ENCODE measurements around the gene LCN15.
A peak's percentile ranks its signal among the peaks of the same experiment; 100 is the strongest.

The LCN15 gene

GRCh38 chr9:136745389-136746154 lies 18.7 kb downstream of the LCN15 start:
- H3K27ac ChIP-seq = peak overlapping the region in 1 of 21 experiments; percentile 10
- no peak overlapping the region for H3K4me3 ChIP-seq

- Histone ChIP-seq H3K4me3 (no peak overlapping the region), H3K27ac (no peak overlapping the region)
Observed at GRCh38 chr9:136744773-136745172, 19.5 kb downstream of the LCN15 start.

GRCh38 chr9:136743639-136744211 lies 20.6 kb downstream of the LCN15 start:
- no peak overlapping the region for H3K27ac ChIP-seq
- no peak overlapping the region for H3K4me3 ChIP-seq

GRCh38 chr9:136742591-136743391 lies 21.5 kb downstream of the LCN15 start, which contains the start of gene LCN10:
TSS of gene LCN10 (minus strand) at chr9:136742940. CDS start at chr9:136742903, 37 bp downstream.
- H3K27ac ChIP-seq = peak within 1 kb of the TSS in 1 of 21 experiments; percentile 54
- H3K4me3 ChIP-seq = no peak within 1 kb of the TSS

DNA sequence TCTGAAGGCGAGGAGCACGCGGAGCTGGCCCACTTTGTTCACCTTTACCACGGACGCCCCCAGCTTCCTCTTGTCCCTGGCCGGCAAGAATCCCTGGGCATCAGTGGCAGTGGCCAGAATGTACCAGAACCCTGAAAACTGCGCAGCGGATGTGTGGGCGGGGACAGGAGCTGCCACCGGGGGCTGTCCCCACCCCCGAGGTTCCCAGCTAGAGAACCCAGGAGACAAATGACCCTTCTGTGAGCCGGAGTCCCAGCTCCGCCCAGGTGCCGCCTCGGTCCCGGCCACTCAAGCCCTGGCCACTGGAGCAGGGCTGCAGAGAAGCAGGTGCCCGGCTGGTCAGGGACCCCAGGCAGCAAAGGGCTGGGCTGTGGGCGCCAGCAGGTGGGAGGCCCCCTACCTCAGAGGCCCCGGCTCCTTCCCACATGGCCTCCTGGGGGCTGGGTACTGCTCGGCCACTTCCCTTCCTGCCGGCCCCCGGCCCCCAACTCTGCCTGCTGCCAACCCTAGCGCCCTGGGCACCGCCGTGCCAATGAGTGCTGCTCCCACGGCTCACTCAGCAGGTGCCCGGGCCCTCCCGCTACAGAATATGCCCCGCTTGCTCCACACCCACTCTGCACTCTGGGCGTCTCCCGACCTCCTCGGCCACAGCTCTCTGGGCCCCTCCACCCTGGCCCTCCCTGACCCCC lies 22.3 kb downstream of the LCN15 start:
- peak overlapping the region in 1 of 21 experiments; percentile 54 for H3K27ac ChIP-seq
- H3K4me3 ChIP-seq = no peak overlapping the region

GRCh38 chr9:136740971-136741882 lies 23.1 kb downstream of the LCN15 start:
- no peak overlapping the region for H3K4me3 ChIP-seq
- H3K27ac ChIP-seq = peak overlapping the region in 1 of 21 experiments; percentile 54

- Histone ChIP-seq H3K4me3 (no peak overlapping the region), H3K27ac (no peak overlapping the region)
Observed at GRCh38 chr9:136740491-136740890, 23.8 kb downstream of the LCN15 start.

DNA sequence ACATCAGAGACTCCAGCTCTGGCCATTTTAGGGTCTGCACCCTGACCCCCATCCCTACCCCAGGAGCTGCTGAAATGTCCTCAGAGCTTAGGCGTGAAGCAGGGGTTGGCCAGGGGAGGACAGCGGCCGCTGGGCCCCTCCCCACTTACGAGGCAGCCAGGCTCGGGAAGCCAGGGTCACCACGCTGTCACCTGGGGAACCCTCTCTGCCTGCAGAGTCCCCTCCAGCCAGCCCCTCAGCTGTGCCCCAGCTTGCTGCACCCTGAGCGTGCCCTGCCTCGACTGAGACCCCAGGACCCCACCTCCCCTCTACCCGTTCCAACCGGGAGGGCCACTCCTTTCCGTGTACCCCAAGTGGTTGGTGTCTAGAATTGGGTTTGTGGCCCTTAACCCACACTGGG lies 24.2 kb downstream of the LCN15 start:
- Histone ChIP-seq H3K27ac (no peak overlapping the region), H3K4me3 (no peak overlapping the region)

DNA sequence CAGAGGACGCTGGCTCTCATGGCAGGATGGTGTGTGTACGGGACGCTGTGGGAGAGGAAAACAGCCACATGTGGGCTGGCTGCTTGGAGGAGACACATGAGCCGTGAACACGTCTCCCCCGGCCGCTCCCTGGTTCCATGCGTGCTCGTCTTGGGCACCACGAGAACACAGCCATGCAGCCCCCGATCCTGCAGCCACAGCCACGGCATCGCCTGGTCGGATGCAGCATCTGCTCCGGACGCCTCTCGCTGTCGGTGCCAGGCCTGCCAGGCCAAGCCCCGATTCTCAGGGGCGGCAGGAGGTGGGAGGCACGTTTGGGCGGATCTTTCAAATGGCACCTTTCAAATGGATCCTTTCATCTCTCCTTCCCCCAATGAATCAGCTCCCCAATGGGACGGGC lies 24.8 kb downstream of the LCN15 start:
- Histone ChIP-seq H3K27ac (no peak overlapping the region), H3K4me3 (no peak overlapping the region)

DNA sequence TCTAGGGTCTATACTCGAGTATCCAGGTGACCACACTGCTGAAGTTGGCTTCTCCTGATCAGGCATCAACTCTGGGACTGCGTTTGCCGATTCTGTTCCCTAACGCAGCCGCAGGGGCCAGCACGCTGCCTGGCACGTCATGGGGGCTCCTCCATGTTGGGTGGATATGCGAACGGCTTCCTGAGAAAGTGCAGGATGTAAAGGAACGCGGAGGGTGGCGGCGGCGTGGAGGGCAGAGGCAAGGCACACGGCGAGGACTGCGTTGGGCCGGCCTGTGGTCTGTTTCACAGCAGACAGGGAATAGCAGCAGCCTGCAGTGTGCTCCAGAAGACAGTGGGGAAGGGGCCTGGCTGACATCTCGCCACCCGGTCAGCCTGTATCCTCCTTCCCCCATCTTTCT lies 25.4 kb downstream of the LCN15 start:
- no peak overlapping the region for H3K4me3 ChIP-seq
- no peak overlapping the region for H3K27ac ChIP-seq

- Histone ChIP-seq H3K4me3 (no peak overlapping the region), H3K27ac (no peak overlapping the region)
Observed at GRCh38 chr9:136735812-136736480, 28.4 kb downstream of the LCN15 start.

- H3K27ac ChIP-seq = no peak overlapping the region
Observed at GRCh38 chr9:136734837-136735496, 29.4 kb downstream of the LCN15 start.

DNA sequence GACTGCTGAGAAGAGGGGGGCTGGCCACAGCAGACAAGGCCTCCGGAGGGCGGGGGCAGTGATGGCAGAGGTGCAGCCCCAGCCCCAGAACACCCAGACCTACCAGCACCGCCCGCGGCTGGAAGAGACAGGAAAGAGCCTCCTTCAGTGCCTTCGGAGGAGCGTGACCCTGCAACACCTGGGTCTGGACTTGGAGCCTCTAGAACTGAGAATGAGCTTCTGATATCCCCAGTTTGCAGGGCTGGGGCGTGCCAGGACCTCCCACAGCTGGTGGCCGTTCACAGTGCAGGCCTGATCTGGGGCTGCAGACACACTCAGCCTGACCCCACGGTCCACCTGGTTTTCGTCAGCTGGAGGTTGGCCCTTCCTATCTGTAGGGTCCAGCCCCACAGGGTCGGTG lies 30.7 kb downstream of the LCN15 start:
- Histone ChIP-seq H3K27ac (no peak overlapping the region), H3K4me3 (no peak overlapping the region)

More at GRCh38 chr9:136734837-136735496, 29.4 kb downstream of the LCN15 start:
- H3K4me3 ChIP-seq = no peak overlapping the region

- Histone ChIP-seq H3K27ac (no peak overlapping the region), H3K4me3 (no peak overlapping the region)
Observed at GRCh38 chr9:136732444-136733178, 31.7 kb downstream of the LCN15 start.

DNA sequence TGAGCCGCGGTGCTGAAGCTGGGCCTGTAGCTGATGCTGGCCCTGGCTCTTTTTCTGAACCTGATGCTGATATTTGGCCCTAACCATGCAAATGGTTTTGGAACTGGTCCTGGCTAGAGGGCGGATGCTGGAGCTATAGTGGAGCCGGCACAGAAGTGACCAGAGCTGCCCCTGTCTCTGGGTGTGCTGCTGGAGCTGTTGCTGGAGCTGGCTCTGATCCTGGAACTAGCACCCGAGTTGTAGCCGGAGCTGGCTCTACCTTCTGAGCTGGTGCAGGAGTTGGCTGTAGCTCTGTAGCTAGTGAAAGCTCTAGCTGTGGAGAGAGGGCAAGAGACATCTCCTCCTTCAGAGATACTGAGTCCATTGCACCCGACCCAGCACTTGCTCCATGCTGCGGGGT lies 34.4 kb downstream of the LCN15 start:
- Histone ChIP-seq H3K27ac (no peak overlapping the region), H3K4me3 (no peak overlapping the region)

- H3K27ac ChIP-seq = peak overlapping the region in 10 of 21 experiments; percentile 74 to 95 (median 88)
Observed at GRCh38 chr9:136729144-136729543, 35.2 kb downstream of the LCN15 start.

GRCh38 chr9:136728548-136729123 lies 35.7 kb downstream of the LCN15 start:
- Histone ChIP-seq H3K4me3 (peak overlapping the region; percentile 55 to 97 (median 83)), H3K27ac (peak overlapping the region in 20 of 21 experiments; percentile 30 to 95 (median 86))

More at GRCh38 chr9:136729144-136729543, 35.2 kb downstream of the LCN15 start:
- H3K4me3 ChIP-seq = peak overlapping the region; percentile 55 to 97 (median 83)

Data from skin epidermis (tissue), 12 donors.